Mesendoderm (in vitro differentiated cells): Measurements from ENCODE around the gene FBXL7.

ENCODE experiments used
- DNase-seq: peaks from one replicate; pipeline ENCODE4 v3.0.0; 2013
- H2AK5ac ChIP-seq: 2 replicates; pipeline ENCODE4 v1.6.1; 2013; ENCODE audit warnings: low read length, inconsistent platforms
- H2BK120ac ChIP-seq: 2 replicates; pipeline ENCODE4 v1.6.1; 2013; ENCODE audit warnings: low read depth, mild to moderate bottlenecking, low read length, moderate library complexity, mixed read lengths
- H2BK15ac ChIP-seq: replicated peaks from 2 replicates; pipeline ENCODE4 v1.6.1; 2013; ENCODE audit warnings: low read depth, mild to moderate bottlenecking, moderate library complexity
- H2BK5ac ChIP-seq: 2 replicates; pipeline ENCODE4 v1.6.1; 2013; ENCODE audit warnings: low read length, inconsistent platforms
- H3K18ac ChIP-seq: 2 replicates; pipeline ENCODE4 v1.6.1; 2013; ENCODE audit warnings: mild to moderate bottlenecking, low read length, mixed read lengths
- H3K23ac ChIP-seq: one replicate; pipeline ENCODE4 v1.6.1; 2013; ENCODE audit warnings: low read length
- H3K27ac ChIP-seq: 2 replicates; pipeline ENCODE4 v1.5.1; 2013; ENCODE audit warnings: low read depth, mild to moderate bottlenecking, inconsistent platforms, low read length, moderate library complexity
- H3K27me3 ChIP-seq: 2 replicates; pipeline ENCODE4 v1.6.1; 2013; ENCODE audit warnings: low read length, control low read depth, mild to moderate bottlenecking, inconsistent platforms; ENCODE audit not compliant: insufficient read depth, poor library complexity
- H3K36me3 ChIP-seq: 2 replicates; pipeline ENCODE4 v1.6.1; 2013; ENCODE audit warnings: low read length, inconsistent platforms; ENCODE audit not compliant: control insufficient read depth, insufficient read depth
- H3K4ac ChIP-seq: one replicate; pipeline ENCODE4 v1.6.1; 2013; ENCODE audit warnings: low read depth, mild to moderate bottlenecking, low read length, moderate library complexity
- H3K4me1 ChIP-seq: 2 replicates; pipeline ENCODE4 v1.6.1; 2013; ENCODE audit warnings: low read depth, low read length, inconsistent platforms; ENCODE audit not compliant: control insufficient read depth
- H3K4me2 ChIP-seq: 2 replicates; pipeline ENCODE4 v1.6.1; 2013; ENCODE audit warnings: low read length
- H3K4me3 ChIP-seq: 2 replicates; pipeline ENCODE4 v1.5.1; 2013; ENCODE audit warnings: mild to moderate bottlenecking, low read length
- H3K56ac ChIP-seq: one replicate; pipeline ENCODE4 v1.6.1; 2013; ENCODE audit warnings: low read length
- H3K79me1 ChIP-seq: 2 replicates; pipeline ENCODE4 v1.6.1; 2013; ENCODE audit warnings: low read length, inconsistent platforms
- H3K79me2 ChIP-seq: 2 replicates; pipeline ENCODE4 v1.6.1; 2013; ENCODE audit warnings: mild to moderate bottlenecking, low read length; ENCODE audit not compliant: control insufficient read depth, insufficient read depth
- H3K9ac ChIP-seq: 2 replicates; pipeline ENCODE4 v1.6.1; 2013; ENCODE audit warnings: low read length, inconsistent platforms
- H4K5ac ChIP-seq: one replicate; pipeline ENCODE4 v1.6.1; 2013; ENCODE audit warnings: low read length
- H4K8ac ChIP-seq: one replicate; pipeline ENCODE4 v1.6.1; 2013; ENCODE audit warnings: low read depth, mild to moderate bottlenecking, control low read depth, low read length, moderate library complexity
- WGBS: extraction: QIAGEN DNeasy Blood & Tissue Kit; methylation state at CpG from one replicate; pipeline ENCODE4 v1.1.7; 2013; ENCODE audit warnings: low lambda C conversion rate, missing lambda C conversion rate; ENCODE audit not compliant: insufficient coverage; ENCODE audit errors: extremely low coverage; 5-methylcytosine and 5-hydroxymethylcytosine counted together

FBXL7 gene

GRCh38 chr5:15555176-15555575 lies 55.2 kb downstream of the FBXL7 start:
- WGBS = no CpG with 5 or more reads among the region's 5 CpGs

GRCh38 chr5:15558240-15558639 lies 58.3 kb downstream of the FBXL7 start:
- H3K23ac ChIP-seq = no peak overlapping the region

More at GRCh38 chr5:15555176-15555575, 55.2 kb downstream of the FBXL7 start:
- Histone ChIP-seq H3K56ac (no peak overlapping the region), H3K79me2 (no peaks in the 10 kb centered on the region), H3K27me3 (no peaks in the 10 kb centered on the region), H2BK15ac (no peak overlapping the region), H3K23ac (no peak overlapping the region), H3K4ac (no peak overlapping the region), H3K27ac (no peak overlapping the region), H4K5ac (no peak overlapping the region), H3K4me3 (no peak overlapping the region), H2BK120ac (no peak overlapping the region), H3K18ac (no peak overlapping the region), H3K9ac (no peak overlapping the region), H3K4me1 (peaks cover 6% of the 10 kb centered on the region), H3K4me2 (no peak overlapping the region), H2BK5ac (no peak overlapping the region), H2AK5ac (no peak overlapping the region), H3K79me1 (peaks cover 9% of the 10 kb centered on the region), H3K36me3 (no peaks in the 10 kb centered on the region), H4K8ac (no peak overlapping the region)
- DNase-seq = no peak

GRCh38 chr5:15558681-15559080 lies 58.7 kb downstream of the FBXL7 start:
- no peak for DNase-seq
- Histone ChIP-seq H3K23ac (no peak overlapping the region), H3K79me2 (no peaks in the 10 kb centered on the region), H3K27ac (no peak overlapping the region), H3K4me3 (no peak overlapping the region), H3K4ac (no peak overlapping the region), H4K5ac (no peak overlapping the region), H2BK15ac (no peak overlapping the region), H2BK5ac (no peak overlapping the region), H3K79me1 (peaks cover 2% of the 10 kb centered on the region), H3K36me3 (no peaks in the 10 kb centered on the region), H3K4me2 (no peak overlapping the region), H3K56ac (no peak overlapping the region), H2BK120ac (no peak overlapping the region), H2AK5ac (no peak overlapping the region), H3K18ac (no peak overlapping the region), H3K9ac (no peak overlapping the region), H3K4me1 (peaks cover 5% of the 10 kb centered on the region), H4K8ac (no peak overlapping the region), H3K27me3 (no peaks in the 10 kb centered on the region)
- no CpG with 5 or more reads among the region's 4 CpGs for WGBS

More at GRCh38 chr5:15558240-15558639, 58.3 kb downstream of the FBXL7 start:
- Histone ChIP-seq H2AK5ac (no peak overlapping the region), H3K4me2 (no peak overlapping the region), H2BK120ac (no peak overlapping the region), H3K79me2 (no peaks in the 10 kb centered on the region), H2BK15ac (no peak overlapping the region), H3K36me3 (no peaks in the 10 kb centered on the region), H3K79me1 (peaks cover 2% of the 10 kb centered on the region), H3K4ac (no peak overlapping the region), H3K27me3 (no peaks in the 10 kb centered on the region), H4K8ac (no peak overlapping the region), H3K4me1 (peaks cover 6% of the 10 kb centered on the region), H3K9ac (no peak overlapping the region), H3K18ac (no peak overlapping the region), H3K4me3 (no peak overlapping the region), H4K5ac (no peak overlapping the region), H2BK5ac (no peak overlapping the region), H3K27ac (no peak overlapping the region), H3K56ac (no peak overlapping the region)
- no CpG with 5 or more reads among the region's 2 CpGs for WGBS
- no peak for DNase-seq

- no peak overlapping the region for H3K4me3 ChIP-seq
- H3K23ac ChIP-seq = no peak overlapping the region
- H3K9ac ChIP-seq = no peak overlapping the region
- H3K4ac ChIP-seq = no peak overlapping the region
- no peak overlapping the region for H4K8ac ChIP-seq
- no peak overlapping the region for H2BK5ac ChIP-seq
- H3K27me3 ChIP-seq = no peaks in the 10 kb centered on the region
- peaks cover 2% of the 10 kb centered on the region for H3K79me1 ChIP-seq
- DNase-seq = no peak
- no peaks in the 10 kb centered on the region for H3K4me1 ChIP-seq
- no peak overlapping the region for H2BK15ac ChIP-seq
- no peak overlapping the region for H2AK5ac ChIP-seq
- H3K36me3 ChIP-seq = no peaks in the 10 kb centered on the region
- no peak overlapping the region for H3K56ac ChIP-seq
- H3K18ac ChIP-seq = no peak overlapping the region
- no peak overlapping the region for H4K5ac ChIP-seq
- no peak overlapping the region for H3K4me2 ChIP-seq
- no peaks in the 10 kb centered on the region for H3K79me2 ChIP-seq
- H2BK120ac ChIP-seq = no peak overlapping the region
- no peak overlapping the region for H3K27ac ChIP-seq
- no CpG with 5 or more reads among the region's 3 CpGs for WGBS
Measured at GRCh38 chr5:15560421-15560820, 60.4 kb downstream of the FBXL7 start.

- no CpG with 5 or more reads among the region's 4 CpGs for WGBS
Measured at GRCh38 chr5:15564523-15564922, 64.5 kb downstream of the FBXL7 start.

GRCh38 chr5:15564957-15565356 lies 65.0 kb downstream of the FBXL7 start:
- H3K27ac ChIP-seq = no peak overlapping the region
- H3K9ac ChIP-seq = no peak overlapping the region
- H3K18ac ChIP-seq = no peak overlapping the region
- H3K4me2 ChIP-seq = no peak overlapping the region
- no peak overlapping the region for H3K4me3 ChIP-seq
- no peaks in the 10 kb centered on the region for H3K36me3 ChIP-seq
- H2BK15ac ChIP-seq = no peak overlapping the region
- no peaks in the 10 kb centered on the region for H3K79me2 ChIP-seq
- H3K4ac ChIP-seq = no peak overlapping the region
- no CpG with 5 or more reads among the region's 1 CpG for WGBS
- H3K56ac ChIP-seq = no peak overlapping the region
- no peaks in the 10 kb centered on the region for H3K4me1 ChIP-seq
- H2AK5ac ChIP-seq = no peak overlapping the region
- H4K5ac ChIP-seq = no peak overlapping the region
- H4K8ac ChIP-seq = no peak overlapping the region
- no peak for DNase-seq
- H3K27me3 ChIP-seq = no peaks in the 10 kb centered on the region
- no peak overlapping the region for H3K23ac ChIP-seq
- no peak overlapping the region for H2BK120ac ChIP-seq
- H3K79me1 ChIP-seq = no peaks in the 10 kb centered on the region
- H2BK5ac ChIP-seq = no peak overlapping the region

More at GRCh38 chr5:15564523-15564922, 64.5 kb downstream of the FBXL7 start:
- Histone ChIP-seq H3K23ac (no peak overlapping the region), H3K4me3 (no peak overlapping the region), H3K27me3 (no peaks in the 10 kb centered on the region), H4K5ac (no peak overlapping the region), H3K36me3 (no peaks in the 10 kb centered on the region), H2BK5ac (no peak overlapping the region), H2AK5ac (no peak overlapping the region), H3K4ac (no peak overlapping the region), H3K79me2 (no peaks in the 10 kb centered on the region), H2BK120ac (no peak overlapping the region), H3K79me1 (no peaks in the 10 kb centered on the region), H3K27ac (no peak overlapping the region), H3K9ac (no peak overlapping the region), H3K18ac (no peak overlapping the region), H3K4me1 (no peaks in the 10 kb centered on the region), H3K4me2 (no peak overlapping the region), H4K8ac (no peak overlapping the region), H3K56ac (no peak overlapping the region), H2BK15ac (no peak overlapping the region)
- DNase-seq = no peak
